T-helper 17 cell (primary cell): ENCODE measurements around the gene MYOM3. TPM values are rescaled to one million over a fixed set of nuclear protein-coding genes. Genes with fewer than 3 reads are reported as not detected.
A peak's percentile ranks its signal among the peaks of the same experiment; 100 is the strongest.

ENCODE experiments used
- ATAC-seq: fragments of 150-1000 bp; cut with Tn5 transposase; 2 replicates; pipeline ENCODE4 v1.10.0; 2021; ENCODE audit warnings: mild to moderate bottlenecking, moderate library complexity
- DNase-seq, 3 donors: peaks; one replicate each; pipeline versions ENCODE4 v3.0.0 to v3.0.0-alpha.2; 2020 to 2021
- H3K9me3 ChIP-seq: one replicate; pipeline ENCODE4 v1.7.0; 2013; ENCODE audit warnings: low read length, mild to moderate bottlenecking; ENCODE audit not compliant: control insufficient read depth, poor library complexity, severe bottlenecking
- H3K27ac Mint-ChIP-seq: one replicate; pipeline ENCODE4 v1.8.0; 2022; ENCODE audit warnings: mild to moderate bottlenecking, moderate library complexity, mixed read lengths
- H3K27me3 Mint-ChIP-seq: one replicate; pipeline ENCODE4 v1.8.0; 2022; ENCODE audit warnings: mixed read lengths
- H3K36me3 Mint-ChIP-seq: one replicate; pipeline ENCODE4 v1.8.0; 2022; ENCODE audit warnings: low read depth, mixed read lengths
- H3K4me1 Mint-ChIP-seq: one replicate; pipeline ENCODE4 v1.8.0; 2022; ENCODE audit warnings: mild to moderate bottlenecking, mixed read lengths
- H3K4me3 Mint-ChIP-seq: one replicate; pipeline ENCODE4 v1.8.0; 2022; ENCODE audit warnings: mild to moderate bottlenecking, moderate library complexity, mixed read lengths
- total RNA-seq, 4 donors: library from RNA in 2 of 4; stranded (reverse) in 2 of 4; gene quantifications; one replicate each; pipeline ENCODE4 v1.2.3 and lab custom pipeline; 2022 to 2026

Gene MYOM3
- total RNA-seq, 2 donors from 2014 or later, result not detected

DNA sequence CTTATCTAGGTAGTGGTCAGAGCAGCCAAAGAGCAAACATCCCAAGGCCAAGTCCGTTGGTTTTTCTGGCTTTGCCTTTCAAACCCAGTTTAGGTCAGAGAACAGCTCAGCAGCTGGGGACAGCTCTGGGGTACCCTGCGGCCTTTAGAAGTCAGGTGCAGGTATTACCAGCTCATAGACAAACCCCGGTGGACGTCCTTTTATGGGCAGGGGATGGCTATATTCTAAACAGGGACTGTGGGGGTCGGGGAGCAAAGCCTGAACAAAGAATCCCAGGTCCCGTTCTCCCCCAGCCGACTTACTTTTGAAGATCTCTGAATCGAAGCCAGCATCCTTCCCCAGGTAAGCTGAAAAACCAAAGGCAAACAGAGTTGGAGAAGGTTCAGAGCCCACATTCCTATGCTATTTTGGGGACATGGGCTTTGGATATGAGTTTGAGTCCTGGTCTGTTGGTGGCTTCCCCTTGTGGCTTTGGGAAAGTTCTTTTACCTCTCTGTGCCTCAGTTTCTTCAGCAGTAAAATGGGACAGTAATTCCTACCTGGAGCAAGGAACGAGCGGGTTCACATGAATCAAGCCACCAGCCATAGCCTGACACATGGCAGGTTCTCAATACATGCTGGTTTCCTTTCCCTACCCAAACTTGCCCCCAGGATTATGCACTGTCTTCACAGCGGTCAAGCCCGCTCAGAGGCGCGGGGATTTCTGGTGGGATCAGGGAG is 16.6 kb downstream of the MYOM3 start:
- no peaks in the 10 kb centered on the region for H3K9me3 ChIP-seq
- Mint-ChIP-seq H3K36me3 (no peaks in the 10 kb centered on the region), H3K27me3 (peaks cover 30% of the 10 kb centered on the region), H3K4me1 (no peaks in the 10 kb centered on the region), H3K27ac (no peak overlapping the region), H3K4me3 (no peak overlapping the region)
- ATAC-seq (no peak), DNase-seq (no peak)

DNA sequence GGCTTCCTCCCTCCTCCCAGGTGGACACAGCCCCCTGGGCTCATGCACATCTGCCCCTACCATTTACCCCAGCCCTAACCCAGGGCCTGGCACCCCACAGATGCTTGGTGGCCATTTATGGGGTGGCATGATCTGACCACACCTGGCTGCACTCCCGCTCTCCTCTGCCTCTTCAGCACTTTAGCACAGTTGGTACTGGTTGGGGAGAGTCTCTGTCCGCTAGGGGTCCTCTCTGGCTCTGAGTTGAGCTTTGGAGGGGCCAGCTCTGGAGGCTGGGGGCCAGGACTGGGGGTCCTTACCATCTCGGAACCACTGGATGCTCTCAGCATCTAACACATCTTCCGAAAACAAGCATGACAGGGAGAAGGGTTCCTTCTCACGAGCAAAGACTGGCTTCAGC is 17.4 kb downstream of the MYOM3 start:
- ATAC-seq, result no peak
- H3K9me3 ChIP-seq, result no peaks in the 10 kb centered on the region
- Mint-ChIP-seq H3K4me1 (no peaks in the 10 kb centered on the region), H3K4me3 (no peak overlapping the region), H3K27ac (peak overlapping the region; percentile 29), H3K36me3 (no peaks in the 10 kb centered on the region), H3K27me3 (peaks cover 33% of the 10 kb centered on the region)
- no peak for DNase-seq

DNA sequence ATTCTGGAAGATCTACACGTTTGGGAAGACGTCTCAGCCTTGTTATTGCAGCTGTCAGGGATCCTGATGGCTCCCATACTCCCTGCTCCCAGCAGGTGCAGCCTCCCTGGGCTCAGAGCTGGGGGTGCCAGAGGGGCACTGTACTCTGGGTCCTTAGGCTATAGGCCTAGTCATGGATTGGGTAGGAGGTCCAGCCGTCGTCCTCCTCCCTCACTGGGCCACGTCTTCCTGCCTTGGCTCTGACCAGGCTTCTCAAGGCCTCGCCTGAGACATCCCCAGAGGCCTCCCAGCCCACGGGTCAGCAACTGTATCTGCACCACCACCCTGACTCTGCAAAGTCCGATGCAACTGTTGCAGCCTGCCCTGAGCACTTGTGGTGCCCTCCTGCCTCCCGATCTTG is 18.2 kb downstream of the MYOM3 start:
- Mint-ChIP-seq H3K4me3 (no peak overlapping the region), H3K27ac (peak overlapping the region; percentile 29), H3K4me1 (no peaks in the 10 kb centered on the region), H3K27me3 (peaks cover 33% of the 10 kb centered on the region), H3K36me3 (no peaks in the 10 kb centered on the region)
- ATAC-seq (no peak), DNase-seq (no peak)
- H3K9me3 ChIP-seq, result no peaks in the 10 kb centered on the region

DNA sequence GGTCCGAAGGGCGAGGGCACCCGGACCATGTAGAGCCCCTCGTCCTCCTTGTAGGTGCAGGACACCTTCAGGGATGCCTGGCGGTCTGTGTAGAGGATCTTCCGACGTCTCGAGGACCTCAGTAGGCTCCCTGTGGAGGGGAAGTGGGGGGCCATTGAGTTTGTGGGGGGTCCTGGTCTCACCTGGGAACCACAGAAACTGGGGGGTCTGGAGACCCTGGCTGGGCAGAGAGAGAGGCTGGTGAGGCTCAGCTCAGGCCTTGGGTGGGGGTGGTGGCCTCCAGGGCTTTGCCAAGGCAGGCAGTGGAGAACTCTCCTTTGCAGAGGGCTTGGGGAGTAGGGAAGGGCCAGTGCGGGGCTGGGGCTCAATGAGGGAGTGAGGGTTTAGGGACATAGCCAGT is 19.0 kb downstream of the MYOM3 start:
- Mint-ChIP-seq H3K36me3 (no peaks in the 10 kb centered on the region), H3K4me3 (no peak overlapping the region), H3K27me3 (peaks cover 33% of the 10 kb centered on the region), H3K27ac (no peak overlapping the region), H3K4me1 (no peaks in the 10 kb centered on the region)
- no peaks in the 10 kb centered on the region for H3K9me3 ChIP-seq
- no peak for DNase-seq
- ATAC-seq, result no peak

DNA sequence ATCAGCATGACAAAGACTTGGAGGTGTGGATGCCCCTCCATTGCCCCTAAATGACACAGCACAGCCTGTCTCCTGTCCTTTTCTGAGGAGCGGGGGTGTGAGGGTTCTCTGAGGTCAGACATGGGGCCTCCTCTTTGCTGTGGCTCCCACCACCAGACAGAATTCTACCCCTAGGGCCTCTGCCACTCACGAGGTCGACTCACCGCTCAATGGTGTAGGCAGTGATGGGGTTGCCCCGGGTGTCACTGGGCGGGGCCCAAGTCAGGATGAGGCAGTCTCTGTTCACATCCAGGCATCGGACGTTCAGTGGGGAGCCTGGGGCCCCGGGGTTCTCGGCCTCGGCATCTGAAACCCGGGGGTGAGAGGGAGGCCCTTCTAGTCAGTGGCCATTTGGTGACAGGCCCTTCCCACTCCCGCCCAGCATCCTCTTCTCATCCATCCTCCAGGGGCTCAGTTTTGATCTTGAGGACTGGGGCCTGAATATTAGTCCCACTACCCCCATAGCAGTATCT is 19.9 kb downstream of the MYOM3 start:
- no peak overlapping the region for H3K27ac Mint-ChIP-seq
- no peaks in the 10 kb centered on the region for H3K9me3 ChIP-seq
- H3K4me3 Mint-ChIP-seq, result no peak overlapping the region
- no peaks in the 10 kb centered on the region for H3K36me3 Mint-ChIP-seq
- peaks cover 42% of the 10 kb centered on the region for H3K27me3 Mint-ChIP-seq
- peaks cover 2% of the 10 kb centered on the region for H3K4me1 Mint-ChIP-seq
- DNase-seq (no peak), ATAC-seq (no peak)

DNA sequence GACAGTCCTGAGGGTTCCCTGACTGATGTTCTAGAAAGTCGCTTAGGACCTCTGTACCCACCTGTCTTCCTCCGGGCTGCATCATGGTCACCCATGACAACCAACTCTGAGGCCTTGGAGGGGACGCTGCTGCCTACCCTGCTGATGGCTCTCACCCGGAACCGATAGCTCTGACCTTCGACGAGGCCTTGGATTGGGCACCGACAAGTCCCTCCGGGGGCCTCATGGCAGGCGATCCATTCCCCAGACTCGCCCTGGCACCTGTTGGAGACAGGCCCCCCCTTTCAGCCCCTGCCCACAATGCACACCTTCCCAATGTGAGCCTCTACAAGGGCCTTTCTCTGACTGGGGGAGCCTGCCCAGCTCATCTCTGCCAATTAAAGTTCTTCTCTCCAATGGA is 21.2 kb downstream of the MYOM3 start:
- H3K4me3 Mint-ChIP-seq, result no peak overlapping the region
- DNase-seq, result no peak
- no peak for ATAC-seq
- H3K27ac Mint-ChIP-seq, result no peak overlapping the region
- H3K9me3 ChIP-seq, result no peaks in the 10 kb centered on the region
- peaks cover 40% of the 10 kb centered on the region for H3K27me3 Mint-ChIP-seq
- peaks cover 3% of the 10 kb centered on the region for H3K4me1 Mint-ChIP-seq
- no peaks in the 10 kb centered on the region for H3K36me3 Mint-ChIP-seq

DNA sequence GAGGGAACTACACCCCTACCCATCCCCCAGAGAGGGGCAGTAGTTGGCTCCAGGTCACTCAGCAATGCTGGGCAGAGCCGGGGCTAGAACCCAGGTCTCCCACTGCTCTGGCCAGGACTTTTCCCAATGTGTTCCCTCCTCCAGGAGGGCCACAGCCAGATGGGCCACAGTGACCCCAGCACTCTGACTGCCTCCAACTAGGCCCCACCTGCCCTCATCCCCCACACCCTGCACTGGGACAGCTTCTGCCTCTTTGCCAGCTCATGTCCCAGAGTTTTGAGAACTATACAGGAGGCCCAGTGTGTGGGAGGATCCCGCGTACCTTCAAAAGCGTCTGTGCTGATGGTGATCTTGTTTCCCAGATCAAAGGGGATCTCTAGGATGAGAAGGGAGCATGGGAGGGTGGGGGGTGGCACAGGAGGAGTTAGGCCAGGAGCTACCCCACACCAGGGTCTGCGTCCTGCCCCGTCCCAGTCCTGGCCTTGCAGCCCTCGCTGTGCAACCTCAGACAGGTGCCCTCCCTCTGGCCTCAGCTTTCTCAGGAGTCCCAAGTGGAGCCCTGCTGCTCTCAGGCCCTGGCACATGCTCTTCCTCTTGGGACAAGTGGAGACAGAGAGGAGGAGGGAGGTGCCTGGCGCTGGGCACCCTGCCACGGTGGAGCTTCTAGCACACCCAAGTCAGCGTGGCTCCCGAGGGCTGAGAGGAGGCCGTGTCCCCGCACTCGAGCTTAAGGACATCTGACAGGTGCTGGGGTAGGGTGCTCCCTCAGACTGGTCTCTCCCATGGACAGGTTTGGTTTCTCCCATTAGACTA is 22.0 kb downstream of the MYOM3 start:
- ATAC-seq (no peak), DNase-seq (no peak)
- Mint-ChIP-seq H3K27me3 (peaks cover 37% of the 10 kb centered on the region), H3K27ac (no peak overlapping the region), H3K4me1 (peaks cover 3% of the 10 kb centered on the region), H3K4me3 (no peak overlapping the region), H3K36me3 (peaks cover 3% of the 10 kb centered on the region)
- H3K9me3 ChIP-seq, result no peaks in the 10 kb centered on the region

DNA sequence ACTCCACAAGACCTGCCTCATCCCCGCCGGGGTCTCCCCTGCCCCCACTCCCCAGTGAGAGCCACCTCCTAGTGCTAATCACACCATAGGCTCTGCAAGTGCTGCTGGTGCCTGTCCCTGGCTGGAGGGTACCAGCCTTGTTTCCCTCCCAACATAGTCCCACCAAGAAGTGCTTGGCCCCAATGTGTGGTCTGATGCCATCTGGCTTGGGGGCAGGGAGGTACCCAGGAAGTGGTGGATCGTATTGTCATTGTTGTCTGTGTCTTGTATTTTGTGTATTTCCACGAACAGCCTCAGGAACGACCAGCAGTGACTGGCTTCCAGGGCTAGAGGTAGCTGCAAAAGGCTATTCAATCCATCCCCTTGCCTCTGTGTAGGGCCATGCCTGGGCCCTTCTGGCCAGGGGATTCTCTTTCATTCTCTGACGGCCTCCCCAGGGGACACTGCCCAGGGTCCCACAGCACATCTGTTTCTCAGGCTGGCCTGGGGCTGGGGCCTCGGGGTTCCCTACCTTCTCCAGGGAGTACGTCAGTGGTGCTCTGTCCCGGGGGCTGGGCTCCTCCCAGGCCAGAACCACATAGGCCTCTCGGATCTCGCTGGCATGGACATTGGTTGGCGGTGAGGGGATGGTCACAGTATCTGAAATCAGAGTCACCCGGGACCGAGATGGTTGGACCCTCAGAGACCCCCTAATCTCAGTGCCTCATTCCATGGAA is 22.8 kb downstream of the MYOM3 start:
- DNase-seq, result no peak
- peaks cover 4% of the 10 kb centered on the region for H3K36me3 Mint-ChIP-seq
- no peak overlapping the region for H3K27ac Mint-ChIP-seq
- no peaks in the 10 kb centered on the region for H3K9me3 ChIP-seq
- H3K27me3 Mint-ChIP-seq, result peaks cover 36% of the 10 kb centered on the region
- H3K4me1 Mint-ChIP-seq, result peaks cover 3% of the 10 kb centered on the region
- no peak for ATAC-seq
- H3K4me3 Mint-ChIP-seq, result no peak overlapping the region

DNA sequence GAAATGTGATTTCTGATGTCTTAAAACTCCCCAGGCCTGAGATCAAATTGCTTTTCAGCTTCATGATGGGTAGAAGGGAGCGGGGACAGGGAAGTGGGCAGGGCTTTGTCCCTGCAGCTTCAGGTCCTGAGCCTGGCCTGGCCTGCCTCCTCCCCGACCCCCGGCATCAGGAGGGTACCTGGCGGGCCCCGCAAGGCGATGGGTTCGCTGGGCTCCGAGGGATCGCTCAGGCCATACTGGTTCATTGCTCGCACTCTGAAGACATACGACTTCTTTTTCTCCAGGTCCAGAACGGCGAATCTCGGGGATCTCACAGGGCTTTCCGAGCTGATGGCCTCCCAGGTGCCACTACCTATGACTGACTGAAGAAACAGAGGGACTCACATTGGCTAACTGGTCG is 25.5 kb downstream of the MYOM3 start:
- Mint-ChIP-seq H3K27me3 (peaks cover 42% of the 10 kb centered on the region), H3K4me3 (no peak overlapping the region), H3K36me3 (peaks cover 4% of the 10 kb centered on the region), H3K27ac (no peak overlapping the region), H3K4me1 (peaks cover 3% of the 10 kb centered on the region)
- no peak for DNase-seq
- ATAC-seq, result no peak
- no peaks in the 10 kb centered on the region for H3K9me3 ChIP-seq

DNA sequence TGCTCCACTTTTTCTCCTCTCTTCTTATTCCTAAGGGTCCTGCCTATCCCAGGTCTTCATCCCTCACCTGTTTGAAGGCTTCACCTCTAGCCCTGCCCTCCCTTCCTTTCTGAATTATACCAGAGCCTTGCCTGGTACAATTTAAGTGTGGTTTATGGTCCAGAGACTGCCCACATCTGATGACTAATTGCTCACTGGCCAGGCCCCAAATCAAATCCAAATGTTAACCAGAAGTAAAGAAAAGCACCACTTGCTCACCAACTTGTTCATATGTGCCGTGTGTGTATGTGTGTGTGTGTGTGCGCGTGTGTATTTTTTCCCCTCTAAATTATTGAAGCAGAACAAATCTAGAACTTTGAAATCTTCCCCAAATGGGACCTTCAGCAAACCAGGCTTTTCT is 26.4 kb downstream of the MYOM3 start:
- Mint-ChIP-seq H3K4me3 (no peak overlapping the region), H3K36me3 (peaks cover 4% of the 10 kb centered on the region), H3K27ac (no peak overlapping the region), H3K27me3 (peaks cover 46% of the 10 kb centered on the region), H3K4me1 (peaks cover 3% of the 10 kb centered on the region)
- no peak for ATAC-seq
- no peaks in the 10 kb centered on the region for H3K9me3 ChIP-seq
- DNase-seq, result no peak

DNA sequence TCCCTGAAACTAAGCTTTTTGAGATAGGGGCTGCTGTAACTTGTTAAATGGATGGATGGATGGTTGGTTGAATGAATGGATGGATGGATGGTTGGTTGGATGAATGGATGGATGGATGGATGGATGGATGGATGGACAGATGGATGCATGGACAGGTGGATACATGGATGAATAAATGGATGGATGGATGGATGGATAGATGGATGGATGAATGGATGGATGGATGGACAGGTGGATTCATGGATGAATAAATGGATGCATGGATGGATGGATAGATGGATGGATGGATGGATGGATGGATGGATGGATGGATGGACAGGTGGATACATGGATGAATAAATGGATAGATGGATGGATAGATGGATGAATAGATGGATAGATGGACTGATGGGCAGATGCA is 26.9 kb downstream of the MYOM3 start:
- peaks cover 45% of the 10 kb centered on the region for H3K27me3 Mint-ChIP-seq
- H3K4me3 Mint-ChIP-seq, result no peak overlapping the region
- H3K9me3 ChIP-seq, result no peaks in the 10 kb centered on the region
- ATAC-seq (no peak), DNase-seq (no peak)
- peaks cover 3% of the 10 kb centered on the region for H3K4me1 Mint-ChIP-seq
- H3K27ac Mint-ChIP-seq, result no peak overlapping the region
- H3K36me3 Mint-ChIP-seq, result peaks cover 4% of the 10 kb centered on the region

DNA sequence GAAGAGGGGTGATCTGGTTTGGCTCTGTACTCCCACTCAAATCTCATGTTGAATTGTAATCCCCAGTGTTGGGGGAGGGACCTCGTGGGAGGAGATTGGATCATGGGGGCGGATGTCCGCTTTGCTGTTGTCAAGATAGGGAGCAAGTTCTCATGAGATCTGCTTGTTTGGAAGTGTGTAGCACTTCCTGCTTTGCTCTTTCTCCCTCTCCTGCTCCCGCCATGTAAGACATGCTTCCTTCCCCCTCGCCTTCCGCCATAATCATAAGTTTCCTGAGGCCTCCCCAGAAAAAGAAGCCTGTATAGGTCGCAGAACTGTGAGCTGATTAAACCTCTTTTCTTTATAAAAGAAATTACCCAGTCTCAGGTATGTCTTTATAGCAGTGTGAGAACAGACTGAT is 27.9 kb downstream of the MYOM3 start:
- no peaks in the 10 kb centered on the region for H3K9me3 ChIP-seq
- Mint-ChIP-seq H3K36me3 (peaks cover 4% of the 10 kb centered on the region), H3K4me1 (peaks cover 3% of the 10 kb centered on the region), H3K27ac (no peak overlapping the region), H3K4me3 (no peak overlapping the region), H3K27me3 (peaks cover 45% of the 10 kb centered on the region)
- ATAC-seq (no peak), DNase-seq (no peak)

DNA sequence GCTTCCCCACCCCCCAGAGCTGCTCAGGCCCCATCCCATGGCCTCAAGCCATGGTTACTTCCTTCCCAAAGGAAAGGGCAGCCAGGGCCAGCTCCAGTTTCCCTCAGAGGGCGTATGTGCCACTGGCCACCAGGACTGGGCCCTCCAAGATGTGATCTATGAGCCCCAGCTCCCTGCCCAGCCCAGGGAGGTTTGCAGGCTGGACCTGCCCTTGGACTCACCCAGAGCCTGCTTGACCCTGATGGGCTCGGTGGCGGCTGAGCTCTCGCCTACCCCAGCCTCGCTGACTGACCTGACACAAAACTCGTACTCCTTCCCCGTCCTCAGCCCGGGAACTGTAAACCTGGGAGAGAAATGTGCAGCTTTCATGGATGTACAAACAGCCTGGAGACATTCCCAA is 29.6 kb downstream of the MYOM3 start:
- no peaks in the 10 kb centered on the region for H3K9me3 ChIP-seq
- H3K4me3 Mint-ChIP-seq, result no peak overlapping the region
- no peak overlapping the region for H3K27ac Mint-ChIP-seq
- no peak for ATAC-seq
- peaks cover 42% of the 10 kb centered on the region for H3K27me3 Mint-ChIP-seq
- H3K36me3 Mint-ChIP-seq, result peaks cover 4% of the 10 kb centered on the region
- H3K4me1 Mint-ChIP-seq, result peaks cover 3% of the 10 kb centered on the region
- no peak for DNase-seq
